Stimulated activated CD4-positive, alpha-beta T cell treated with anti-CD3 and anti-CD28 coated beads, Interleukin-15, amount 100 ng/mL, for 1 hour (primary cell): Measurements from ENCODE around the gene BABAM2.

Source experiments
- DNase-seq, 2 donors: peaks; one replicate each; pipeline ENCODE4 v3.0.0-alpha.2; 2020; ENCODE audit warnings: low read depth in 1 of 2, low spot score in 1 of 2

BABAM2 gene

DNA sequence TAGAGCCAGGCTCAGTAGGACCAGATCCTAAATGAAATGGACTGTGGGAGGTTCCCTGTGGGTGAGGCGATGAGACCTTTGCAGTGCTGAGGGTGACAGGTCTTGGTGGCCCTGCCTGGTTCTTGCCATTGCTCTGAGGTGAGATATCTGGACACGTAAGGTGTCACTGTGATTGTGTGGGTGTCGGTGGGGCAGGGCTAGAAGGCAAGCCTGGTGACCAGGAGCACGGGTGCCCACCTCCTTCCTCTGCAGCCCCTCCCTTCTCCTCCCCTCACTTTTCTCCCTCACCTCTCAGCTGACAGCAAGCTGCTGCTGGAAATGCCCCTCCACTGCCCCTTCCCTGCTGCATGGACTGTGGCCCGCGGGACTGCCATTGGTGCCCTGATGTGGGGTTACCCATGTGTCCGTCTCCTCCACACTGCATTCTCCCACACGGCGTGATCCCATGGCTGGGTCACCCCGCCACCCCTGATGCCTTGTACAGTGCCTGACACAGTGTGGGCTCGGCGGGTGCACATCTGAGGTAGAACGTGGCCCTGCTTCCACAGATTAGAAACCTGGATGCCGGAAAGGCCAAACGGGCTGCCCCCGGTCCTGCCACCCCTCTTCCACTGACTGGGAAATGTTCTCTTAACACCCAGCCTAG, 446.6 kb downstream of the BABAM2 start:
- DNase-seq: no peak

DNA sequence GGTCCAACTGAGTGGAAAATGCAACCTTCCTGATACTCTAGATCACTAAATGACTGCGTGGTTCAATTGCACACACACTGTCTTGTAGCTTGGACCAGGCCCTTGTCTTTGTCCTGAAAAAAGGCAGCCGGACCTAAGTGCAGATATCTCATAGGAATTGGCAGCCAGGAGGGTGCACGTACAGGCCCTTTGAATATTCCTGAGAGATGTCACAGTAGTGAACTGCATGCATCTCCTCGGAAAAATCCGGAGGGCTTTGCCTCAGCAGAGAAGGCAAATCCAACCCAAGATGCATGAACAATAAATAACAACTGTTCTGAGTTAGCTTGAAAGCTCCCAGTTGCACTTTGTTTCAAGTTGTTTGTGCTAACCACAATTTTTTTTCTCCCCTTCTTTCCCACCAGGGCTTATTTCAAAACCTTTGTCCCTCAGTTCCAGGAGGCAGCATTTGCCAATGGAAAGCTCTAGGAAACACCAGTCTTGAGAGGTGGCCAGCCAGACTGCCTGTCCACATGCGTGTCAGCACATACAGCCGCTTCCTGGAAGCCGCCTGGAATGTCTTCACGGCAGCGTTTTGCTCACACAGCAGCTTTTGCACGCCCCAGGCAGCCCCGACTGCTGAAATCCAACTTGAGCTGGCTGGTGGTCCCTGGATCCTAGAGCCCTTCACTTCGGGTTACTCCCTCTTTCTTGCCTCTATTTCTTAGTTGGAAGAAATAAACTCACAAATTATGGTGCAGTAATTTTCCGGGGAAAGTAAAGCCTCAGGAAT, 447.7 kb downstream of the BABAM2 start:
- DNase-seq: no peak

DNA sequence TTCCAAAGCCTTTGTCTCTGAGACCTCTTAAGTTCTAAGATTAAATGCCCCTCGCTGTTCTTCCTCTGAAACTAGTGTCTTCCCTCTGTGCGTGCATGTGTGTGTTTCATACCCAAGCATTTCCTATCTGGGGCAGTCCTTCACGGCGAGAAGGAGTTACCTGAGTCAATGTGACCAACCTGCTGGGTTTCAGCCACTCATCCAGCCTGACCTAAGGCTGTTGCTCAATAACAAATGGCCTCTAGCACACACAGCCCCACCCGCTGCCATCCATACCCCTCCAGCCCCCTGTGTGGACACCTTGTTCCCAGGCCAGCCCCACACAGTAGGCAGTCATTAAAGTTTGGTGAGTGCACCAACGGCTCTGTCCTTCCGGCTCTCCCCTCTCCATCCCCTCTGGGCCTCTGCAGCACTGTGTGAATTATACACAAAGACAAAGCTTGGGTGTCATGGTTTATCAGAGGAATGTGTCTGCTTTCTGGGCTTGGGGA, 448.3 kb downstream of the BABAM2 start:
- no peak for DNase-seq

DNA sequence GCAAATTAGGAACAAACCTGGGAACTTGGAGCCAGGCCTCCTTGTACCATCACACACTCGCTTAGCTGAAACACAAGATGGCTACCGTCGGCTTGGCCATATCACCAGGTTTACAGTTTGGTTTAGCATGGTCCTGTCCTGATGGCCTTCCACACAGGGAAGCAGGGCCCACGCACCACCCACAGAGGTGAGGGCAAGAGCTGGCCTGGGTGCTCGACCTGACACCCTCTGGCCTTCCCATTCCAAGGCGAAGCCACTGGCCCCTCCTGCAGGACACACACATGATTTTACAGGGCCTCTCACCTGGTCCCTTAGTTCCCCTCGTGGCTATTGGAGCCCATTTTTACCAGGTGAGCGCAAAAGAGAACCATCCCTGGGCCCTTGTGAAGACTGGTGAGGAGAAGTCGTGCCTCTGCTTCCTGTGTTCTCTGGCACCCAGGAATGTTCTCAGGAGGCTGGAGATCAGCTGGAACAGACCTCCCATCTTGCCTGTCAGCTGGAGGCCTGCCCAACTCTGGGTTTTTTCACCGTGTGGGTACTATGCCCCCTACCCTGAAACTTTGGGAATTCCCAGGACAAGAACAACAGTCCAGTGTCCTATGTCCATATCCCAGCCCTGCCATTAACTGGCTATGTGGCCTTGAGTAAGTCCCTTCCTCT, 449.1 kb downstream of the BABAM2 start:
- DNase-seq: no peak

DNA sequence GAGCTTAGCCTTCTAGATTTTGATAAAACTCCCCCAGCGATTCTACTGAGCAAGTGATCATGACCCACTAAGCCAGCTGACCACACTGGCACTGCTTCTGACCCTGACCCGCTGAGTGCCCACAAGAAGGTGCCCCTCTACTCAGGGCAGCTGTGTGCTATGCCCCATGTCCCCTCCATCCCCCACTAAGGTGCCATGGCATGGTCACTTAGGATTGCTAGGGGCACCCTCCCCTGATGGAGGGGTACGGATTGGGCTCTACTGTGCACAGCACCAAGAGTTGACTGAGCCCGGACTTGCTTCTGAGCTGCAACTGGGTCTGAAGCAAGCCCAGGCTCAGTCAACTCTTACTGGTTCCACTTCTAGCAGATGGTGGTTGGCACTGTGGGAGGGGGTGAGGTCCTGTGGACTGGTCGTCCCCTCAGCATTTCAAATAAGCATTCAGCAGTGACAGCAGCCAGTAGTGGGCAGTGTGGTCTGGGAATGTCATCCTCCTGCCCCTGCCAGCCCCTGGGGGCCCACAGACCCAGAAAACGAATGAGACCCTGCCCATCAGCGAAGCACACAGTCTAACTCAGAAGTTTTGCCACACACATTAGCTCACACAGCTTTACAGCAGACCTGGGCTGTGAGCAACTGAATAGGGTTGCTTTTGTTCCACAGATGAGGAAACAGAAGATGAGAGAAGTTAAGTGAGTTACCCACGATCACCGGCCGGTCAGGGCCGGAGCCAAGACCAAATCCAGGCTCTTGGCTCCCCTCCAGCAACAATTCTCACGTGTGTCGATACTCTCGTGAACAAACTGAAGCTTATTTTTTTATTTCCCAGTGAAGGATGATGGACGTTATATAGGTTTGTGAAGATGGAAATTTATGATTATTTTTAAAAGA, 450.0 kb downstream of the BABAM2 start:
- no peak for DNase-seq

DNA sequence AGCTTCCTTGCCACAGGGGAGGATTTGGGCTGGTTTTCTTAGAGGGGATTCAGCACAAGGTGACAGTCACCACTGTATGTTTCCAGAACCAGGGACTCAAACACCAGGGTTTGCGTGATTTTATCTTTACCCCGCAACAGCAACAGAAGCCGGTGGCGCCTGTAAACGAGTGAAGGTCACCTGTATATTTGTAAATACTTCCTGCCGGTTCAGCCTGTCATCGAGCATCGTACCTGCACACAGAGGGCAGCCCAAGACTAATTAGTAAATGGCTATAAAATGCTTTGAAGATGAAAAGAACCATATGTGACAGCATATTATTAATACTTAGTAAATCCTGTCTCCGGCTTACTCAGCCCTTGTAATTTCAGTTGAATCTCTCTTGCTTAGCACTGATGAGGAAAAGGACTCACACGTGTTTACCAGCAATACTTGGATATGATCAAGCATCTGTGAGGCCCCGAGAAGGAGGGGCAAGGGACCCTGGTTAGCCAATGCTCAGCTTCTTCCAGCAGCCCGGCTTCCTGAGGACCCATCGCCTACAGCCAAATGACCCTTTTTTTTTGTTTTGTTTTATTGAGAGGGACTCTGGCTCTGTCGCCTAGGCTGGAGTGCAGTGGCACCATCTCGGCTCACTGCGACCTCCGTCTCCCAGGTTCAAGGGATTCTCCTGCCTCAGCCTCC, 450.8 kb downstream of the BABAM2 start:
- DNase-seq: no peak

DNA sequence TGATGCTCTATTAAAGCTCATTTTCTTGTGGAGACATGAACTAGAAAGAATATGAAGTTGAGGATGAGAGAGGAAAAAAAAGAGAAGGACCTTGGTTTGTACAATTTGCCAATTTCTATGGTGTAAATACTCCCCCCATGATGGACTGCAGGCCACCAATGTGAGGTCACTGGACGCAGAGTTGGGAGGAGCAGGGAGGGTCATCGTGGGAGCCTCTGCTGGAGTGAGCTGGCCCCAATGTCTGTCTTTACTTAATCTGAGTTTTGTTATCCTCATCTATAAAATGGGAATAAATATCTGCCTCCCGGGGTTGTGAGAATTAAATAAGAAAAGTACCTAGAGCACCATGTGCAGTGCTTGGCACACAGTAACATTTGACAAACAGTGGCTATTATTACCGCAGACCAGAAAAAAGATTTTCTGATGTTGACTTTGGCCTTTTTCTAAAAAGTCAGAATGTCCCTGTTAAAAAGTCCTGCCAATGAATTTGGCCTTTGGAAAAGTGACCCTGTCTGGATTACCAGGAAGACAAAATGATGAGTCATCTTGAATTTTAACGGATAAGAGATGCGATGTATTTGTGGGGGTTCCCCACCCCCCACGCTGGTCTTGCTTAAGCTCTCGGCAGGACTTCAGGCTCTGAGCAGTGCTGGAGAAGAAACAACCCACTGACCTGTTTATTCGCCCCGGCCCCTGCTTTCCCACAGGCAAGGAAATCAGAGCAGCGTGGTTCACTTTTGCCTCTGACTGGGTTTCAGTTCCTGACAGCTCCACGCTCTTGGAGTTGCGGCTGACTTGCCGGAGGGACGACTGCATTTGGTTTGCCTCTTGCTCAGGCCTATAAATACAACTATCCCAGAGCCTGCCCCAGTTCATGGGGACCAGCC, 451.8 kb downstream of the BABAM2 start:
- DNase-seq: no peak

DNA sequence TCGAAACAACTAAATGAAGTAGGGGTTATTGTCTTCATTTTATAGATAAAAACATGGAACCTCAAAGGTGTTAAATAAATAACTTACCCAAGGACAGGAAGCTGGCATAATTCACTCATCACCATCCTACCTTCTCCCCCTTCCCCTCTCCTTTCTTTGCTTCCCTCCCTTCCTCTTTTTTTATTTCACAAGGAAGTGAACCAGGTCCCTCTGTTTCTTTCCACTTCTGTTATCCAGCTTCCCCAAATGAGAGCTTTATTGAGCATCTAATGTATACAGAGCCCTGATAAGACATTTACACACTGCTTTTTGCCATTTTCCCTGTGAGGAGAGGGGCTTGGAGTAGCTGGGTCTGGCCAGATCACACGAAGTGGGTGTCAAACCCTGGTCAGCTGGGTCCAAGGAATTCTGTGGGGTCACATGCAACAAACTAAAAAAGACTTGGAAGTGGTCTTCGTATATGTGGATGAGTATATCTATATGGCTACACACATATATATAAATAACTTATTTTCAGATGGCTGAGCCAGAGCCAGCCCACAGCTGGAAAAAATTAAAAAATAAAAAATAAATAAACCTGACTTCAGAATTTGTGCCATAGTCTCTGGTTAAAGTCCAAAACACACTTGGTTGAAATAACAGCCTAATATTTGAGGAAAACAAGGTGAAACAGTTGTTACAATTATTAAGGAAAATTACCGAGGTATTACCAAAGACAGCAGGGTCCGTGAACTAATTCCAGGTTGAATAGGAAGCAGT, 452.8 kb downstream of the BABAM2 start:
- no peak for DNase-seq

DNA sequence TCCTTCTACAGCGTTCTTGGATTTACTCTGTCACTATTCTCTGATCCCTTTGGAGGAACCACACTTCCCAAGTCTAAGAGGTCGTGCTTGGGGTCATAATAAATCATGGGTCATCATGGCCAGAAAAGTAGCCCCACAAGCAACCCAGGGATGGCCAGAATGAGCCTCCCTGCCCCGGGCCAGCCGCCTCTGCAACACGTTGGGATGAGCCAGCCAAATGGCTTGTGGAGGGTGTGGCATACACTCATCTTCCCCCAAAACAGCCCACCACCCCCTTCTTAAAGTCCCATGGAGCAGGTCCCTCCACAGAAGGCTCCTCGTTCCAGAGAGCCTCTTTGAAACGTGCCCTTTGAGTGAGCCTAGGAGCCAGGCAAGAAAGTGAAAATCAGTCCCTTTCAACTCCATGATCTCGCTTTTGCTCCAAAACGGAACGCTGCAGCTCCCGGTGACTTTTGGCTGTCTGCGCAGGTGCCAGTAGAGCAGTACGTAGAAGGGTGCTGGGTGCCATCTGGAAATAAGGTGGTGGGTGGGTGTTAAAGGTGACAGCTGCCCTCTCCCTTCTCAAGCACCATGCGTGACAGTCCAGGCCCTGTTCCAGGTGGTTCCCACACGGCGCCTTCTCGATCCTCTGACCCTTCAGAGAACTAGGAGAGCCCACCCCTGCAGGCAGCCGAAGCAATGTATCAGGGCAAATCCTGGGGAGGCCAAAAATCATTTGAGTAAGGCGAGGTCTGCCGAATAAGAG, 453.6 kb downstream of the BABAM2 start:
- DNase-seq: no peak

DNA sequence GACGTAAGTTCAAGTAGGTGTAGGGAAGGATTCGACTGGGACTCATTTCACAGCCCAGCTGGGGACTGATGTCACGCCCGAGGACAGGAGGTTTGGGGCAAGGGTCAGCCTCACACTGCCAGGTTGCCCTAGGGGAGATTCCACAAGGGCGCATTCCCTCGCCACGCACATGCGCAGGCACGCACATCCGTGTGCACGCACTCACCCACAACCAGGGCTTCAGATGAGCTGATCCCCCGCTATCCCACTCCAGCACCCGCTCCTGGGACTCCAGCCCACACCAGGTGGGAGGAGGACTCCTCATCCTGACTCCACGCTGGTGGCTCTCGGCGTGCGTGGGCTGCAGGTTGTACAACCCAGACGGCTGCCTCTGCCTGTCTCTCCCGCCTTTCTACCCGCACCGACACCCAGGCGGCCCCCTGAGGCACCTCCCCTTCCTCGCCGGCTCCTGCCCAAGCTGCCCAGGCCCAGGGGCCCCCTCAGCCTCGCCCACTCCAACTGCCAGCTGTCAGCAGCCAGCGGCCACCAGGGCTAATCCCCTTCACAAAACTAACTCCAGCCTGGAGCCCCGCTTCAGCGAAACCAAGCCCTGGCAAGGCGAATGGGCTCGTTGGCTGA, 454.3 kb downstream of the BABAM2 start:
- DNase-seq: no peak

DNA sequence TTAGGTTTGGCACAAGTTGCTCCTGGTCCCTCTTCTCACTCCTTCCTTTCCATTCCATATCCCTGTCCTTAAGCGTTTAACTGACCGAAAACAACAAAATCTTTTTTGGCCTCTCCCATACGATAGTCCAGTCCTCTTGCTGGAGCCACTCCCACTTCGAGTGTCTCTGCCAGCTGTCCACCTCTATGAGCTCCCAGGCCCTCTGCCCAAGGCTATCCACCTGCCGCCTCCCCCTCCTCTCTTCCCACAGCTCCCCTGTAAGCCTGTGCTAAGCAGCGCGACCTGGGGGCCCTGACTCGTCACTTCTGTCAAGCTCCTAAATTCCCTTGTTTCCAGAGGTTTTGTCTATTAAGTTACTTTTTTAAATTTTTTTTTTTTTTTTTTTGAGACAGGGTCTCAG, 455.1 kb downstream of the BABAM2 start:
- DNase-seq: no peak

DNA sequence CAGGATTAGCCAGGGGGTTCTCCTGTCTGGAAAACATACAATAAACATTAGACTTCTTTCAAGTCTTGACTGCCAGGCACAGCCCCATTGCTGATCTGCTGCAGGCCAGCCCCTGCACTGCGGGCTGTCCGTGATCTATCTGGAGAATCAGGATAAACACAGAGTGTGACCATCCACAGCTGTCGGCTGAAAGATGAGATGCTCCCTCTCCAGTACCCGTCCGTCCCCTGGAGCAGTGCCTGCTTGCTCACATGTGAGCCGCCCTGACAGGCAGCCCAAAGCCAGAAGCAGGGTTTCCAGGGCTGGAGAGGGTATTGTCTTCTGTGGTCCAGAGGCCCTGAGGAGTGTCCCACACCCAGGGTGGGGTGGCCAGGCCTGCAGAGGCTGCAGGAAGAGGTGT, 456.1 kb downstream of the BABAM2 start:
- no peak for DNase-seq

DNA sequence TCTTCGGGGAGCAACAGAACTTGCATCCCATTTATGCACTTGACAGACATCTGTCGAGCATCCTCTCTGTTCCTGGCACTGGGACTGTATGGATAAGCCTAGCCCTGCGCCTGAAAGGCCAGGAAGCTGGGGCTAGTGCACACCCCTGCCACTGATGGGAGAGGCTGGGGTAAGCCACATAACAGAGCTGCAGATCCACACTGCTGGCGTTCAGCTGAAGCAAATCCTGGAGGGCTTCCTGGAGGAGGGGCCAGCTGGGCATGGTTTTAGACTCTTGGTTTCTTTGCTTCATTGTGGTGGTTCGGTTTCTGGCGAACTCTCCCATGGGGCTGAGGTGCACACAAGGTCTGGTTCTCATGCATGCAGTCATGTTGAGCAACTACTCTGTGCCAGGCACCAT, 456.7 kb downstream of the BABAM2 start:
- no peak for DNase-seq

DNA sequence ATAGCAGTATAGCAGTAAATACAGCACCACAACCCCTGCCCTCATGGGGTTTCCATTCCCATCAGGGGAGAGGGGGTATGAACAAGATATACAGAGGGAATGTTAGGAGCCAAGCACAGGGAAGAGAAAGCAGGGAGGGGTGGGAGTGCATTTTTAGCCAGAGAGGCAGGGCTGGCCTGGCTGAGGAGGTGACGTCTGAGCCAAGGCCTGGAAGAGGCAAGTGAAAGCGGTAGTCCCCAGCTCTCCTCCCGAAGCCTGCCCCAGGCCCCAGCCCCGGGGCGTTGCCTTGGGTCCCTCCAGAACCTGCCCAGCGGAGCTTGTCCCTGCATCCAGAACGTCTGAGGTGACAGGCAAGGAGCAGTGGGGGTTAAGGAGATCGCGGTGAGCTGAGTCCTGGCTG, 457.1 kb downstream of the BABAM2 start:
- no peak for DNase-seq

DNA sequence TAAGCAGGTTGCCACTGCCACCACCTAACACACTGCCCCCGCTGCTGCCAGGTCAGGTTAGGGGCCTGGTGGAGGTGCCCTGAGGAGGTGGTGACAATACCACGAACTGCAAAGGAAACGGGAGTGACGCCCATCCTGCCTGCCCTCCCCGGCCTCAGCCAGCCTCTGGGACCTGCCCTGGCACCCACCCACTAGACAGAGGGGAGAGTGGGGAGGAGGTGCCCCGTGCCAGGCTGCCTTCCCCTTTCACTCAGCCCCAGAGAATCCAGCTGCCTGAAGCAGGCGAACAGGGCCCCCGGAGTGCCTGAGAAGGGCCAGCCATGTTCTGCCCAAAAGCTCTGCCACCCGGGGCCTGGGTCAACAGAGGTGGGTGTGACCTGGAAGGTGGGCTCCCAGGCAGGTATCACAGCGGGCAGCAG, 457.6 kb downstream of the BABAM2 start:
- peak; percentile 15 to 30 for DNase-seq

DNA sequence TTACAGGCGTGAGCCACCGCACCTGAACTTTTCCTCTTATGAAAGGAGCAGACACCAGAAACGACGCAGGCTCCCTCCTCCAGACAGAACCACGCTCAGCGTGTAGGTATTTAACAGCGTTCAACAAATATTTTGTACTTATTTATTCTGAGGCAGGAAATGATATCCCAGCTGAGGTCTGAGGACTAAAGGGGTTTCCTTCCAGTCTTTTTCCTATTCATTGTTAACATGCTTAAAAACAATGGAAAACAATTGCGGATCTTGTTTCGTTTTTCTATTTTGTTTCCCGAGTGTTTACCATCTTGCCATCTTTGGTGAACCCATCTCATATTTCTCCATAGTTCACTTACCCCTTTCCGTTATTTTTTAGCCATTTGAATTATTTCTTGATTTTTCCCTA, 458.4 kb downstream of the BABAM2 start:
- no peak for DNase-seq

DNA sequence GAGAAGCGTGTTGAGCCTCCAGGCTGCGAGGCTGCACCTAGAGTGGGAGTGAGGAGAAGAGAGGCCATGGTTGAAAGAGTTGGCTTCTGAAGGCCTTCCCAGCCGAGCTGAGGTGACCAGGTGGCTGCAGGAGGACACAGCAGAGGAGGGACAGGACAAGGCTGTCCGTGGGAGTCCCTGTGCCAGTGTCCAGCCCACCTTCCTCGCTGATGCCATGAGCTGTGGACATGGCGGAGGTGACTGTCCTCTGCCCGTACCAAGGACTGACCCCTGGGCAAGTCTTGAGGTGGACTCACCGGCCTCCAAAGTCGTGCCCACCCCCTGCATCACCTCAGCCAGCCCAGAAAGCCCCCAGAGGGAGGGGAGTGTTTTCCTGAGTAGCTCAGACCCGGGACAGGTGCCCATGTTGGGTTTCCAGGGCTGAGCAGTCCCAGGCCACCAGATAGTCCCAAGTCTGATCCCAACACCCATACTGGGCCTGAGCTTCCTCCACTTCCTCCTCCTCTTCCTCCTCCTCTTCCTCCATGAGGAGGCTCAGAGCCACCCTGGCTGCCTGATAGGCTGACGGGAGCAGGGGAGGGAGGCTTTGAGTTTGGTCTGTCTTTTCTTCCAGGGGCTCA, 459.1 kb downstream of the BABAM2 start:
- no peak for DNase-seq
